GM11168 (cell line): ENCODE data around the gene TMEM106B.
"Not testable (repeated sequence)": the region's sequence is repeated elsewhere in the genome, so short reads cannot be mapped to it uniquely, and the experiment has no call there.

Source experiments
- in situ Hi-C: fragments of 300-500 bp; cut with MboI; formaldehyde crosslinking; loops from one replicate; pipeline ENCODE4 v1.12.0; 2022; ENCODE audit warnings: low sequenced_read_pairs; ENCODE audit not compliant: unreplicated experiment

Gene TMEM106B

DNA sequence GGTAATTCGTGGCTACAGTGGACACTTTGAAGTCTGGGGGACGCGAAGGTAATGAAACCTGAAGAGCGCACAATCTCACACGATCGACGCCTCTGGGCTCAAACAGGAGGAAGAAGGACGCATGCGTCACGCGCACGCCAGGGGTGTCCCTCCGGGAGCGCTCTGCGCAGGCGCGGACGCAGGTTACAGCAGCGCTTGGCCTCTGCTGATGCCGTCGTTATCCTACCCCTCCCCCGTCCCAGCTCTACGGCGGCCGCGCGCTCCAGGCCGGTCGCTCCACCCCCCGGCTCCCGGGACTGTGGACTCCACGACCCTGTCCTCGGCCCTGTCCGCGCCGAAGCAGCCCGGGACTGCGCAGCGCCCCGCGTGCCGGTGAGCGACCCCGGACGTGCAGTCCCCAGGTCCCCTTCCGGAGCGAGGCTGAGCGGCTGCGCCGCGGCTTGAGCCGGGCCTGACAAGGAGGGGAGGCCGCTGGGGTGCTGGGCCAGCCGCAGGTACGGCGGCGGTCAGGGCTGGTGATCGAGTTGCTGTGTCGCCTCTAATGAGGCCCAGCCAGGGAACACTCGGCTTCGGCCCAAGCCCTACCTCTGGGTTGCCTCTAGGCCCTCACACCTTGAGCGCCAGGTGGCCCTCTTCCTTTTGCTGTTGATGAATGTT, at the start of gene TMEM106B:
TMEM106B (plus strand) TSS at position 241 of the 657 bp plus-strand sequence. CDS start 3,517 bp downstream, outside the sequence.
- in situ Hi-C loops, result no loop called here

DNA sequence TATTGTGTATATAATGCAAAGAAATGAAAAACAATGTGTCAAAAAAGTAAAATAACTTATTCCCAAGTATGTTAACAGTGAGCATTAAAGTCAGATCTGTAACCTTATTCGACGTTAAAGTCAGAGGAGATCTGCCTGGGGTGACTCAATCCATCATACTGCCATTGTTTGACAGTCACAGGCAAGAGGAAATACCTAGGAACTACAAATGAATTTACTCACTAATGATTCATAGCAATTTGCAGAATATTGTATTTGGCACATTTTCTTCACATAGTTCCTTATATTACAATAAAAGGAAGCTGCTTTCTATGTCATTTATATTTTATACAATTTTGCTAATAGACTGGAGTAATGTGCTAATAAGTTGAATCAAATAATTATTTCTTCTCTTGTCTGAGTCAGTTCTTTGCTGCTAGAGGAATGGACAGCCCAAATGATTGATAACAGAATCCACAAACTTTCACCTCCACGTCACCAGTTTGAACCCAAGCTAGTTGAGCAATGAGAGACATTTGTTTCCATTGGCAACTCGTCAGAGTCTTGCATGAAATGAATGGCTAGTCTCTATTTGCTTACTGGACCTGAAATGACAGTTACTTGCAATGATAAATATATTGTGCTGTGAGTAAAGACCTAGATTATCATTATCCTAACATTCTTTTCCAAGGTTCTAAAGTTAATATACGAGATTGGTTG, 48.5 kb upstream of the TMEM106B start:
- in situ Hi-C loops, result no loop called here

DNA sequence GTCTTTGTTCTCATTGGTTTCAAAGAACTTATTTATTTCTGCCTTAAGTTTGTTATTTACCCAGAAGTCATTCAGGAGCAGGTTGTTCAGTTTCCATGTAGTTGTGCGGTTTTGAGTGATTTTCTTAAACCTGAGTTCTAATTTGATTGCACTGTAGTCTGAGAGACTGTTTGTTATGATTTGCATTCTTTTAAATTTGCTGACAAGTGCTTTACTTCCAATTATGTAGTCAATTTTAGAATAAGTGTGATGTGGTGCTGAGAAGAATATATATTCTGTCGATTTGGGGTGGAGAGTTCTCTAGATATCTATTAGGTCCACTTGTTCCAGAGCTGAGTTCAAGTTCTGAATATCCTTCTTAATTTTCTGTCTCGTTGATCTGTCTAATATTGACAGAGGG, 43.0 kb upstream of the TMEM106B start:
- in situ Hi-C loops, result not testable (repeated sequence)

GRCh38 chr7:12169981-12170820, 40.9 kb upstream of the TMEM106B start:
- in situ Hi-C loops, result not testable (repeated sequence)

DNA sequence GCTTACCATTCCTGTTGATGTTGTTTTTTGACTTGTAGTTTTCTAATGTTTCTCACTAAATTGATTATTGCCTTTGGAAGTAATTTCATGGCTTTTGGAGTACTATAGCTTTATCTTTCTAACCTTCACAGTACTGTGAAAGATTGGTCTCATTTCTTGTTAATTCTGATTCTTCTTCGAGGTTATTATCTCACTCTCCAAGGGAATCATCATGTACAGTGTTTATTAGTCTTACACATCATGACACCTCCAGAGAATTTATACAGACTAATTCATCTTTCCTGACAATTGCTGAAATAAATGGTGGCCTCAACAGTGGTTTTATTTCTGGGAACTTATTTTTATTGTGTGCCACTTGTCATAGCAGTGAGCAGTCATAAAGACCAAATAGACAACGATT, 37.4 kb upstream of the TMEM106B start:
- in situ Hi-C loops, result no loop called here

- in situ Hi-C loops, result no loop called here
Observed at GRCh38 chr7:12174931-12175330, 36.2 kb upstream of the TMEM106B start.

- in situ Hi-C loops, result no loop called here
Observed at GRCh38 chr7:12178317-12178716, 32.8 kb upstream of the TMEM106B start.

DNA sequence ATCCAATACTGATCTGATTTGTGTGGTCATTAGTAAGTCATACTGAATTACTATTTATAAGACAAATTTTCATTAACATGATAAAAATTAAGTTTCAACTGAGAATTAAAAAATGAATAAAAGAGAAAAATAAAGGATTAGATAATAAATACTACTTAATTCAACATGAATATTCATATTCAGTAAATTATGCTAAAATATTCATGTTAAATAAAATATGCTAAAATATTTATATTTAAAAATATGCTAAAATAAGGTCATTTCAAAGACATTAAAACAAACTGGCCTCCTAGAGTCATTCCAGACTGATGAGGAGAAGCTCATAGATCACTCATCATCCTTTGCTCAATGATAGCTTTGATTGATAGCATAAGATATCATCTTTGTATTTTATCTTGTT, 16.7 kb upstream of the TMEM106B start:
- in situ Hi-C loops, result no loop called here

- in situ Hi-C loops, result no loop called here
Observed at GRCh38 chr7:12196386-12196785, 14.7 kb upstream of the TMEM106B start.

DNA sequence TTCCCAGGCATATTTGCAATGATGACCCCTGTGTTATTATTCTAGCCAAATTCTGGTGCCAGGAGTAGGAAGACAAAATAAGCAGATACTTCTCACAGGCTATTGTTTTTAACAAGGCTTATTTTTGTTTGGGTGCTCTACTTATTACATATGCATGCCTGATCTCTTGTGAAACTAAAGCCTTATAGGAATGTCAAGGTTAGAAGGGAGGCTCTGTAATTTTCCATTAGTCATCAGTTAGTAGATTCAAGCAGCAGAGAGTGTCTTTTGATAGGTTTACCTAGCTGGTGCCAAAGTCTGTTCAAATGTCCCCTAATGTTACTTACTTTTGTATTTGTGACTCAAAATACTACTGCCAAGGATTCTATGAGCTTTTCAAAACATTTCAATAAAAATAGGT, 11.7 kb upstream of the TMEM106B start:
- in situ Hi-C loops, result no loop called here

GRCh38 chr7:12207046-12207445, 4.0 kb upstream of the TMEM106B start:
- in situ Hi-C loops, result no loop called here

GRCh38 chr7:12209221-12209620, 1.9 kb upstream of the TMEM106B start:
- in situ Hi-C loops, result no loop called here

GRCh38 chr7:12210179-12211053, 678 bp upstream of the TMEM106B start:
- in situ Hi-C loops, result no loop called here

- in situ Hi-C loops, result no loop called here
Observed at GRCh38 chr7:12211711-12212485, 804 bp downstream of the TMEM106B start.

DNA sequence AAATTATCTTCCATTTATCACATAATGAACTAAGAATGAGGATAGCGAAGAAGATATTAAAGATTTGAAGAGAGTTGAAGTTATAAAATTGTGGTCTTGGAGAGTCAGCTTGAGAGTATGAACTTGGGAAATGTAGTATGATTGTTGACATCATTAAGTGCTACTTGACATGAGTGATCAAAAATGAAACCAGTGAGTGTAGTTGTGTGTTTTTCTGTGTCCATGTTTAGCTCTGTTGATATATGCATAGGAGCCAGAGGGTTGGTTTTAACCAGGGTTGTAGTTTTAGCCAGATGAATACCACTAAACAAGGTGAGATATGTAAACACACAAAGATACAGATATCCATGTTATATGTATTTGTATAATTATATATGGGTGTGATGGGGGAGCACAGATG, 6.2 kb downstream of the TMEM106B start:
- in situ Hi-C loops, result no loop called here

DNA sequence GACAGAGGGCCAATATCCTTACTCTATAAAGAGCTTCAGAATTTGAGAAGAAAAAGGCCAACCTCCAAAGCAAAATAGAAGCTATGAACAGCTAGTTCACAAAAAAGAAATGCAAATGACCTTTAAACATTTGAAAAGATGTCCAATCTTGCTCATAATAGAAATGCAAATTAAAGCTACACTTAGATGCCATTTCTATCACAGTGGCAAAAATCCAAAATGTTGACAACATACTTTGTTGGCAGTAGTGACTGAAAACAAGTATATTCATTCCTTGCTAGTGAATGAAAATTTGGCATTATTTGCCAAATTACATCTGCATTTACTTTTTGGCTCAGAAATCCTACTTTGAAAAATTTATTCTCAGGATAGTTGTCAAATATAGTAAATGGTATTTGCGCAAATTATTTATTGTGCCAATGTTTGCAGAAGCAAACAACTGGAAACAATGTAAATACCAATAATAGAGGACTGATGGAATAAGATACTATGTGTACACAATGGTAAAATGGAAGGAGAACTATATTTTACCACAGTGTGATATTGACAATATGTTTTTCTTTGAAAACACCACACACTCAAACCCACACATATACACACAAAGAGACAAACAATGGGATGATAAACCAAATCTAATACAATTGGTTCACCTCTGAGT, 9.4 kb downstream of the TMEM106B start:
- in situ Hi-C loops, result no loop called here

GRCh38 chr7:12221414-12221813, 10.3 kb downstream of the TMEM106B start:
- in situ Hi-C loops, result no loop called here

DNA sequence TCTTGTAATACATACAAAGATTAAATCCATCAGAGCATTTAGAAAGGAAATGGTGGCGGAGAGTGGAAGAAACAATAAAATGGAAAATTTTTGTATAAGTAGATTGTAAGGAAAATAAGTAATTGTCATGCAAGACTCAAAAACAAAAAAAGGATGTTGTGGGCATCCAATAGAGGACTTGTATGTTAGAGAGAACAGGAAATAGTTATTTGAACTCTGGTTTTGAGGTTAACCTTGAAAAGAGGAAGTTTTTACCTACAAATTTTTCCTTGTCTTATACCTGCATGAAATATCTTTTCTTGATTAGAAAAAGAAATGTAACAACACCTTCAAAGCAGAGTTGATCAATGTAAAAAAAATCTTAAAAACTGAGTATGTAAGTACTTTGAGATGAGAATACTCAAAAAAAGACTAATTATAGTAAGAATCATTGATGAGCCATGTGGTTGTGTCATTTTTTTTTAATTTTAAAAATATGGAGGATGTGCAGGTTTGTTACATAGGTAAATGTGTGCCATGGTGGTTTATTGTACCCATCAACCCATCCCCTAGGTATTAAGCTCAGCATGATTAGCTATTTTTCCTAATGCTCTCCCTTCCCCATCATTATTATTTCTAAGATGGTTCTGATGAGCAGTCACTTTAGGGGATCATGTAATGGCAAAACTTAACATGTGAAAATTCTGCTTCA, 11.9 kb downstream of the TMEM106B start:
- in situ Hi-C loops, result no loop called here
